ENCODE results near the gene GPD2. TPM values are rescaled to one million over a fixed set of nuclear protein-coding genes. Genes with fewer than 3 reads are reported as not detected.

Gene GPD2
- polyA plus RNA-seq, 1 experiment = 20.7 TPM

GRCh38 chr2:156486614-156487013 lies 50.4 kb downstream of the GPD2 start:
- H3K4me3 ChIP-seq (ENCODE audit: low read depth, low read length) = no peak overlapping the region
- DNase-seq (ENCODE audit: low read depth, low spot score) = no peak
- H3K9me3 ChIP-seq (ENCODE audit: control insufficient read depth, insufficient read depth, low read length) = no peaks in the 10 kb centered on the region
- H3K27ac ChIP-seq (ENCODE audit: low read depth, low read length) = no peak overlapping the region
- CTCF ChIA-PET = interaction anchor here (1.4 kb wide), 1 partner anchor 151 kb away, joined by 7 read pairs; no protein-coding TSS in a partner anchor
- POLR2A ChIA-PET = no interaction called here
- H3K27me3 ChIP-seq (ENCODE audit: control insufficient read depth, insufficient read depth, low read length) = no peaks in the 10 kb centered on the region
- TF ChIP-seq CTCF (IDR thresholded peaks at IDR 0.05; ENCODE audit: low read depth, low read length) = no peak

GRCh38 chr2:156489195-156489594 lies 53.0 kb downstream of the GPD2 start:
- no peak overlapping the region for H3K4me3 ChIP-seq (ENCODE audit: low read depth, low read length)
- DNase-seq (ENCODE audit: low read depth, low spot score) = no peak
- H3K27ac ChIP-seq (ENCODE audit: low read depth, low read length) = no peak overlapping the region
- TF ChIP-seq CTCF (IDR thresholded peaks at IDR 0.05; ENCODE audit: low read depth, low read length) = no peak
- no peaks in the 10 kb centered on the region for H3K27me3 ChIP-seq (ENCODE audit: control insufficient read depth, insufficient read depth, low read length)
- no peaks in the 10 kb centered on the region for H3K9me3 ChIP-seq (ENCODE audit: control insufficient read depth, insufficient read depth, low read length)
- CTCF ChIA-PET = no interaction called here
- POLR2A ChIA-PET = no interaction called here

GRCh38 chr2:156489750-156490465 lies 53.7 kb downstream of the GPD2 start:
- DNase-seq (ENCODE audit: low read depth, low spot score) = no peak
- no peaks in the 10 kb centered on the region for H3K9me3 ChIP-seq (ENCODE audit: control insufficient read depth, insufficient read depth, low read length)
- no peaks in the 10 kb centered on the region for H3K27me3 ChIP-seq (ENCODE audit: control insufficient read depth, insufficient read depth, low read length)
- ChIA-PET CTCF (interaction anchor here (0.7 to 1.1 kb wide), 2 partner anchors 9 to 73 kb away, joined by 3 read pairs; no protein-coding TSS in a partner anchor), POLR2A (no interaction called here)
- H3K27ac ChIP-seq (ENCODE audit: low read depth, low read length) = no peak overlapping the region
- H3K4me3 ChIP-seq (ENCODE audit: low read depth, low read length) = no peak overlapping the region
- no peak for TF ChIP-seq CTCF (IDR thresholded peaks at IDR 0.05; ENCODE audit: low read depth, low read length)

GRCh38 chr2:156490466-156490840 lies 54.3 kb downstream of the GPD2 start:
- ChIA-PET POLR2A (no interaction called here), CTCF (interaction anchor here (0.5 to 1.1 kb wide), 3 partner anchors 10 to 73 kb away, joined by 3 read pairs; no protein-coding TSS in a partner anchor)
- no peak for DNase-seq (ENCODE audit: low read depth, low spot score)
- Histone ChIP-seq H3K27me3 (ENCODE audit: control insufficient read depth, insufficient read depth, low read length) (no peaks in the 10 kb centered on the region), H3K9me3 (ENCODE audit: control insufficient read depth, insufficient read depth, low read length) (no peaks in the 10 kb centered on the region), H3K27ac (ENCODE audit: low read depth, low read length) (no peak overlapping the region), H3K4me3 (ENCODE audit: low read depth, low read length) (no peak overlapping the region)
- TF ChIP-seq CTCF (IDR thresholded peaks at IDR 0.05; ENCODE audit: low read depth, low read length) = no peak

GRCh38 chr2:156491176-156491575 lies 55.0 kb downstream of the GPD2 start:
- no peak for DNase-seq (ENCODE audit: low read depth, low spot score)
- ChIA-PET POLR2A (no interaction called here), CTCF (interaction anchor here (0.5 kb wide), 1 partner anchor 15 kb away, joined by 3 read pairs; no protein-coding TSS in a partner anchor)
- Histone ChIP-seq H3K27ac (ENCODE audit: low read depth, low read length) (no peak overlapping the region), H3K27me3 (ENCODE audit: control insufficient read depth, insufficient read depth, low read length) (no peaks in the 10 kb centered on the region), H3K9me3 (ENCODE audit: control insufficient read depth, insufficient read depth, low read length) (no peaks in the 10 kb centered on the region), H3K4me3 (ENCODE audit: low read depth, low read length) (no peak overlapping the region)
- TF ChIP-seq CTCF (IDR thresholded peaks at IDR 0.05; ENCODE audit: low read depth, low read length) = no peak

Data from AG04450 (cell line).